K562 (cell line): Measurements from ENCODE around the gene RABGAP1. TPM values are rescaled to one million over a fixed set of nuclear protein-coding genes. Genes with fewer than 3 reads are reported as not detected.

Source experiments
- CEBPG ChIP-seq, 3 experiments: fragments of 200-800 bp in 1 of 3; sonication (Bioruptor generic) in 1 of 3; sonication (generic) in 1 of 3; formaldehyde crosslinking in 1 of 3; IDR thresholded peaks in 2 of 3; conservative IDR thresholded peaks in 1 of 3; 2 replicates each; pipeline versions ENCODE4 v1.6.1 to v1.8.0; 2016 to 2022; ENCODE audit warnings: missing compliant biosample characterization in 2 of 3, missing genetic modification characterization in 2 of 3, mild to moderate bottlenecking in 1 of 3, missing genetic modification reagents in 1 of 3
- CTBP1 ChIP-seq: fragments of 450-650 bp; IDR thresholded peaks from 2 replicates; pipeline ENCODE4 v1.6.1; 2016; ENCODE audit warnings: borderline replicate concordance
- DPF2 ChIP-seq: fragments of 450-650 bp; IDR thresholded peaks from 2 replicates; pipeline ENCODE4 v1.6.1; 2016
- GABPA ChIP-seq: fragments of 200-800 bp; sonication (Bioruptor generic); conservative IDR thresholded peaks from 2 replicates; pipeline ENCODE4 v1.6.1; 2016; ENCODE audit warnings: low read depth, missing genetic modification characterization, missing compliant biosample characterization
- HDAC6 ChIP-seq: IDR thresholded peaks from 2 replicates; pipeline ENCODE4 v1.6.1; 2012; ENCODE audit warnings: low read depth, mild to moderate bottlenecking, control low read depth, inconsistent platforms, low read length, moderate library complexity
- MAFK ChIP-seq: IDR thresholded peaks from 2 replicates; pipeline ENCODE4 v1.6.1; 2011; ENCODE audit warnings: low read length, improper control_type of control experiment
- NONO ChIP-seq, 2 experiments: fragments of 200-400 bp in 1 of 2; fragments of 450-650 bp in 1 of 2; formaldehyde crosslinking in 1 of 2; IDR thresholded peaks; 2 replicates each; pipeline ENCODE4 v1.6.1; 2017; ENCODE audit warnings: low read depth in 2 of 2, mild to moderate bottlenecking in 2 of 2, moderate library complexity in 2 of 2, low read length in 1 of 2
- SETDB1 ChIP-seq: IDR thresholded peaks from one replicate; pipeline ENCODE4 v1.6.1; 2012; ENCODE audit warnings: low read length, control low read depth, inconsistent platforms
- SLC30A9 ChIP-seq: fragments of 250-450 bp; sonication (Bioruptor Pico); IDR thresholded peaks from 2 replicates; pipeline ENCODE4 v1.8.0; 2022; ENCODE audit warnings: mild to moderate bottlenecking, moderate library complexity
- SUPT5H ChIP-seq: fragments of 450-650 bp; IDR thresholded peaks from 2 replicates; pipeline ENCODE4 v1.6.1; 2016
- TGIF2 ChIP-seq: sonication (generic); formaldehyde crosslinking; IDR thresholded peaks from 2 replicates; pipeline ENCODE4 v1.8.1; 2022; ENCODE audit warnings: mild to moderate bottlenecking, missing genetic modification reagents, moderate library complexity
- ZFP1 ChIP-seq: fragments of 450-650 bp; formaldehyde crosslinking; IDR thresholded peaks from 2 replicates; pipeline ENCODE4 v1.4.0; 2020; ENCODE audit warnings: mild to moderate bottlenecking, mixed read lengths
- ZNF695 ChIP-seq: fragments of 450-650 bp; formaldehyde crosslinking; IDR thresholded peaks from 2 replicates; pipeline ENCODE4 v1.4.0; 2020; ENCODE audit warnings: mild to moderate bottlenecking, moderate library complexity
- polyA plus RNA-seq, 8 experiments: library from polyadenylated mRNA; depleted of rRNA in 4 of 8; stranded (reverse) in 5 of 8; unstranded in 3 of 8; fragments of >200 nt; fragmentation: Nextera tagmentation in 2 of 8; fragmentation: Illumina TruSeq in 1 of 8; extraction: Ambion mirVana in 2 of 8; extraction: Trizol in 1 of 8; gene quantifications; 2 replicates each; pipeline versions ENCODE4 v1.2.1 to v1.2.3, GENCODE V29; 2011 to 2014; ENCODE audit warnings: inconsistent platforms in 1 of 8, missing spikeins in 1 of 8
- total RNA-seq, 7 experiments: library from RNA; depleted of rRNA in 6 of 7; stranded (reverse); fragments of >200 nt in 6 of 7; fragmentation: Illumina TruSeq in 2 of 7; extraction: Trizol in 2 of 7; gene quantifications; 2 replicates each; pipeline versions ENCODE4 v1.2.1 to v1.2.3, GENCODE V29; 2011 to 2021; ENCODE audit warnings: low replicate concordance in 1 of 7
- TF ChIP-seq, protein P1 (sequence below): fragments of 450-650 bp; IDR thresholded peaks from 2 replicates; pipeline ENCODE4 v1.6.1; 2016; ENCODE audit warnings: low read depth
- TF ChIP-seq, protein P2 (sequence below): fragments of 250-450 bp; sonication (Bioruptor Pico); IDR thresholded peaks from 2 replicates; pipeline ENCODE4 v1.4.0; 2020; ENCODE audit warnings: mild to moderate bottlenecking, moderate library complexity

The RABGAP1 gene
- total and polyA plus RNA-seq, 9 of the 15 experiments (the other 6 are each of a cell fraction or from before 2014, with no cell fraction given) = 1.5 to 22.7 (median 13.1) TPM

DNA sequence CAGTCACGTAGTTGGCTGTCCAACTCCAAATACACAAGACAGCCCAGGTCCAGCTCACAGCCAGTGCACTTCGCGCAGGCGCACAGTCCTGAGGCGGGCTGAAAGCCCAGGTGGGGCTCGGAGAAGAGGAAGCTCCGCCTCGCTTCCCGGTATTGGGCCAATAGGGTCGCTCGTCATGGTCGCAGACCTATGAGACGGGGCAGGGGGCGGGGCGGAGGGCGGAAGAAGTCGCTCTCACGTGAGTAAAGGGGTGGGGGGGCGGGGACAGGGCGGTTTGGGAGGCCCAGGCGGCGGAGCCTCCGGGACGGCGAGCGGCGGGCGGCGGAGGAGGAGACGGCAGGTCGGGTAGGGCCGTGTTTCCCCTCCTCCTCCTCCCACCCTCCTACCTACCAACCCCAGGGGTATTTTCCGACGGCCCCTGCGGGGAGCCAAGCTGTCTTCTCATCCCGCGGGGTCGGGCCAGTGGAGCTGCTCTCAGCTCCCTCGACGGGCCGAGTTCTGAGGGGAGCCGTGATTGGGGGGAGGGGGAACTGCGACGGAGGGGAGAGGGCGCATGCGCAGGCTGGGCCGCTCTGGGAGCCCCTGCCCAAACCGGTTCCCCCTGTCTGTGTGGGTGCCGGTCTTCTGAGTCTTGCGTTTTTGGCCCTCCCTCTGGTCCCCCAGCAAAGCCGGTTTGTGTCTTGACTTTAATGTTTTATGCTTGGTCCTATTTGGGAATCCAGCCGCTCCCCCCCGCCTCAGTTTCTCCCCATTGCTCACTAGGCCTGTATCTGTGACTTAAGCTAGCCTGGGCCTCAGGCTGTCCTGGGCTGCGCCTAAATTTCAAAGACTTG, at the start of gene RABGAP1 (continued):
- TF ChIP-seq CEBPG (CRISPR knock-in tag; IDR thresholded peaks at IDR 0.05) = no peak
- no peak for TF ChIP-seq CEBPG (tag; conservative IDR thresholded peaks at IDR 0.05 in 1 of 2, IDR thresholded peaks at IDR 0.05 in 1 of 2)
- no peak for TF ChIP-seq SLC30A9
- no peak for TF ChIP-seq HDAC6
- no peak for TF ChIP-seq TGIF2 (CRISPR knock-in tag)
- TF ChIP-seq, protein P1, sequence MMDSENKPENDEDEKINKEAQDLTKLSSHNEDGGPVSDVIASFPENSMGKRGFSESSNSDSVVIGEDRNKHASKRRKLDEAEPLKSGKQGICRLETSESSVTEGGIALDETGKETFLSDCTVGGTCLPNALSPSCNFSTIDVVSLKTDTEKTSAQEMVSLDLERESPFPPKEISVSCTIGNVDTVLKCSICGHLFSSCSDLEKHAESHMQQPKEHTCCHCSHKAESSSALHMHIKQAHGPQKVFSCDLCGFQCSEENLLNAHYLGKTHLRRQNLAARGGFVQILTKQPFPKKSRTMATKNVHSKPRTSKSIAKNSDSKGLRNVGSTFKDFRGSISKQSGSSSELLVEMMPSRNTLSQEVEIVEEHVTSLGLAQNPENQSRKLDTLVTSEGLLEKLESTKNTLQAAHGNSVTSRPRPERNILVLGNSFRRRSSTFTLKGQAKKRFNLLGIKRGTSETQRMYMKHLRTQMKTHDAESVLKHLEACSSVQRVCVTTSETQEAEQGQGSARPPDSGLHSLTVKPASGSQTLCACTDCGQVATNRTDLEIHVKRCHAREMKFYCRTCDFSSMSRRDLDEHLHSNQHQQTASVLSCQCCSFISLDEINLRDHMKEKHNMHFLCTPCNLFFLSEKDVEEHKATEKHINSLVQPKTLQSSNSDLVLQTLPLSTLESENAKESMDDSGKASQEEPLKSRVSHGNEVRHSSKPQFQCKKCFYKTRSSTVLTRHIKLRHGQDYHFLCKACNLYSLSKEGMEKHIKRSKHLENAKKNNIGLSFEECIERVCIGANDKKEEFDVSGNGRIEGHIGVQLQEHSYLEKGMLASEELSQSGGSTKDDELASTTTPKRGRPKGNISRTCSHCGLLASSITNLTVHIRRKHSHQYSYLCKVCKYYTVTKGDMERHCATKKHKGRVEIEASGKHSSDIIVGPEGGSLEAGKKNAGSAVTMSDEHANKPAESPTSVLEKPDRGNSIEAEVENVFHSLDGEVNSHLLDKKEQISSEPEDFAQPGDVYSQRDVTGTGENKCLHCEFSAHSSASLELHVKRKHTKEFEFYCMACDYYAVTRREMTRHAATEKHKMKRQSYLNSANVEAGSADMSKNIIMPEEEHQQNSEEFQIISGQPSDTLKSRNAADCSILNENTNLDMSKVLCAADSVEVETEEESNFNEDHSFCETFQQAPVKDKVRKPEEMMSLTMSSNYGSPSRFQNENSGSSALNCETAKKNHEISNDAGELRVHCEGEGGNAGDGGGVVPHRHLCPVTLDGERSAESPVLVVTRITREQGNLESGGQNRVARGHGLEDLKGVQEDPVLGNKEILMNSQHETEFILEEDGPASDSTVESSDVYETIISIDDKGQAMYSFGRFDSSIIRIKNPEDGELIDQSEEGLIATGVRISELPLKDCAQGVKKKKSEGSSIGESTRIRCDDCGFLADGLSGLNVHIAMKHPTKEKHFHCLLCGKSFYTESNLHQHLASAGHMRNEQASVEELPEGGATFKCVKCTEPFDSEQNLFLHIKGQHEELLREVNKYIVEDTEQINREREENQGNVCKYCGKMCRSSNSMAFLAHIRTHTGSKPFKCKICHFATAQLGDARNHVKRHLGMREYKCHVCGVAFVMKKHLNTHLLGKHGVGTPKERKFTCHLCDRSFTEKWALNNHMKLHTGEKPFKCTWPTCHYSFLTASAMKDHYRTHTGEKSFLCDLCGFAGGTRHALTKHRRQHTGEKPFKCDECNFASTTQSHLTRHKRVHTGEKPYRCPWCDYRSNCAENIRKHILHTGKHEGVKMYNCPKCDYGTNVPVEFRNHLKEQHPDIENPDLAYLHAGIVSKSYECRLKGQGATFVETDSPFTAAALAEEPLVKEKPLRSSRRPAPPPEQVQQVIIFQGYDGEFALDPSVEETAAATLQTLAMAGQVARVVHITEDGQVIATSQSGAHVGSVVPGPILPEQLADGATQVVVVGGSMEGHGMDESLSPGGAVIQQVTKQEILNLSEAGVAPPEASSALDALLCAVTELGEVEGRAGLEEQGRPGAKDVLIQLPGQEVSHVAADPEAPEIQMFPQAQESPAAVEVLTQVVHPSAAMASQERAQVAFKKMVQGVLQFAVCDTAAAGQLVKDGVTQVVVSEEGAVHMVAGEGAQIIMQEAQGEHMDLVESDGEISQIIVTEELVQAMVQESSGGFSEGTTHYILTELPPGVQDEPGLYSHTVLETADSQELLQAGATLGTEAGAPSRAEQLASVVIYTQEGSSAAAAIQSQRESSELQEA = 0 out of 2 replicates have a peak, but pooled peaks have one; percentile 47
- TF ChIP-seq ZFP1 (CRISPR knock-in tag) = no peak
- TF ChIP-seq SUPT5H = peak; percentile 69
- TF ChIP-seq SETDB1 = no peak
- no peak for TF ChIP-seq NONO (IDR thresholded peaks at IDR 0.05; ENCODE audit: low read depth in 2 of 2, low read length in 1 of 2)
- TF ChIP-seq MAFK = no peak
- TF ChIP-seq DPF2 = no peak
- TF ChIP-seq, protein P2, sequence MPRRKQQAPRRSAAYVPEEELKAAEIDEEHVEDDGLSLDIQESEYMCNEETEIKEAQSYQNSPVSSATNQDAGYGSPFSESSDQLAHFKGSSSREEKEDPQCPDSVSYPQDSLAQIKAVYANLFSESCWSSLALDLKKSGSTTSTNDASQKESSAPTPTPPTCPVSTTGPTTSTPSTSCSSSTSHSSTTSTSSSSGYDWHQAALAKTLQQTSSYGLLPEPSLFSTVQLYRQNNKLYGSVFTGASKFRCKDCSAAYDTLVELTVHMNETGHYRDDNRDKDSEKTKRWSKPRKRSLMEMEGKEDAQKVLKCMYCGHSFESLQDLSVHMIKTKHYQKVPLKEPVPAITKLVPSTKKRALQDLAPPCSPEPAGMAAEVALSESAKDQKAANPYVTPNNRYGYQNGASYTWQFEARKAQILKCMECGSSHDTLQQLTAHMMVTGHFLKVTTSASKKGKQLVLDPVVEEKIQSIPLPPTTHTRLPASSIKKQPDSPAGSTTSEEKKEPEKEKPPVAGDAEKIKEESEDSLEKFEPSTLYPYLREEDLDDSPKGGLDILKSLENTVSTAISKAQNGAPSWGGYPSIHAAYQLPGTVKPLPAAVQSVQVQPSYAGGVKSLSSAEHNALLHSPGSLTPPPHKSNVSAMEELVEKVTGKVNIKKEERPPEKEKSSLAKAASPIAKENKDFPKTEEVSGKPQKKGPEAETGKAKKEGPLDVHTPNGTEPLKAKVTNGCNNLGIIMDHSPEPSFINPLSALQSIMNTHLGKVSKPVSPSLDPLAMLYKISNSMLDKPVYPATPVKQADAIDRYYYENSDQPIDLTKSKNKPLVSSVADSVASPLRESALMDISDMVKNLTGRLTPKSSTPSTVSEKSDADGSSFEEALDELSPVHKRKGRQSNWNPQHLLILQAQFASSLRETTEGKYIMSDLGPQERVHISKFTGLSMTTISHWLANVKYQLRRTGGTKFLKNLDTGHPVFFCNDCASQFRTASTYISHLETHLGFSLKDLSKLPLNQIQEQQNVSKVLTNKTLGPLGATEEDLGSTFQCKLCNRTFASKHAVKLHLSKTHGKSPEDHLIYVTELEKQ (CRISPR knock-in tag) = no peak
- TF ChIP-seq ZNF695 = no peak
- peak; percentile 88 for TF ChIP-seq GABPA (tag)
- no peak for TF ChIP-seq CTBP1
